ENCODE measurements around the gene UNC5B.
A peak's percentile ranks its signal among the peaks of the same experiment; 100 is the strongest.

UNC5B gene

GRCh38 chr10:71212318-71213126 lies at the start of gene UNC5B:
TSS of gene UNC5B (plus strand) at chr10:71212570. CDS start at chr10:71212986, 416 bp downstream.
- DNase-seq, result peak; percentile 84

- no peak for DNase-seq
Observed at GRCh38 chr10:71173466-71173865, 38.9 kb upstream of the UNC5B start.

- DNase-seq, result no peak
Observed at GRCh38 chr10:71176661-71177060, 35.7 kb upstream of the UNC5B start.

GRCh38 chr10:71177651-71178199 lies 34.6 kb upstream of the UNC5B start:
- no peak for DNase-seq

- no peak for DNase-seq
Observed at GRCh38 chr10:71178880-71179279, 33.5 kb upstream of the UNC5B start.

- DNase-seq, result no peak
Observed at GRCh38 chr10:71179382-71179781, 33.0 kb upstream of the UNC5B start.

GRCh38 chr10:71184421-71184820 lies 27.9 kb upstream of the UNC5B start:
- no peak for DNase-seq

GRCh38 chr10:71185209-71185608 lies 27.2 kb upstream of the UNC5B start:
- DNase-seq, result no peak

GRCh38 chr10:71187197-71187596 lies 25.2 kb upstream of the UNC5B start:
- DNase-seq, result no peak

- no peak for DNase-seq
Observed at GRCh38 chr10:71187600-71187999, 24.8 kb upstream of the UNC5B start.

- no peak for DNase-seq
Observed at GRCh38 chr10:71188201-71188600, 24.2 kb upstream of the UNC5B start.

GRCh38 chr10:71191019-71191418 lies 21.4 kb upstream of the UNC5B start:
- no peak for DNase-seq

- DNase-seq, result no peak
Observed at GRCh38 chr10:71191551-71192076, 20.8 kb upstream of the UNC5B start.

- DNase-seq, result no peak
Observed at GRCh38 chr10:71193516-71193915, 18.9 kb upstream of the UNC5B start.

GRCh38 chr10:71197955-71198354 lies 14.4 kb upstream of the UNC5B start:
- no peak for DNase-seq

GRCh38 chr10:71201849-71202248 lies 10.5 kb upstream of the UNC5B start:
- no peak for DNase-seq

- no peak for DNase-seq
Observed at GRCh38 chr10:71202314-71202713, 10.1 kb upstream of the UNC5B start.

- no peak for DNase-seq
Observed at GRCh38 chr10:71203124-71203523, 9.2 kb upstream of the UNC5B start.

- DNase-seq, result no peak
Observed at GRCh38 chr10:71203716-71204115, 8.7 kb upstream of the UNC5B start.

GRCh38 chr10:71204746-71205145 lies 7.6 kb upstream of the UNC5B start:
- peak; percentile 19 for DNase-seq

GRCh38 chr10:71205468-71205867 lies 6.9 kb upstream of the UNC5B start:
- no peak for DNase-seq

GRCh38 chr10:71206911-71207310 lies 5.5 kb upstream of the UNC5B start:
- no peak for DNase-seq

- no peak for DNase-seq
Observed at GRCh38 chr10:71207578-71207977, 4.8 kb upstream of the UNC5B start.

- DNase-seq, result no peak
Observed at GRCh38 chr10:71209352-71209715, 3.0 kb upstream of the UNC5B start.
